Left ventricle myocardium inferior (tissue), 1 donor: ENCODE measurements around the gene NTM. TPM values are rescaled to one million over a fixed set of nuclear protein-coding genes. Genes with fewer than 3 reads are reported as not detected.

Experiments used
- DNase-seq: peaks from one replicate; pipeline ENCODE4 v3.0.0-alpha.2; 2020
- H3K27ac ChIP-seq: fragments of 200-600 bp; replicated peaks from 2 replicates; pipeline ENCODE4 v1.8.0; 2021
- H3K27me3 ChIP-seq: fragments of 200-600 bp; 2 replicates; pipeline ENCODE4 v1.8.0; 2021; ENCODE audit warnings: low read depth
- H3K36me3 ChIP-seq: fragments of 200-600 bp; 2 replicates; pipeline ENCODE4 v1.8.0; 2021
- H3K4me1 ChIP-seq: fragments of 200-600 bp; 2 replicates; pipeline ENCODE4 v1.8.0; 2021
- H3K4me3 ChIP-seq: fragments of 200-600 bp; 2 replicates; pipeline ENCODE4 v1.8.0; 2021; ENCODE audit warnings: mild to moderate bottlenecking, moderate library complexity
- H3K9me3 ChIP-seq: fragments of 200-600 bp; replicated peaks from 2 replicates; pipeline ENCODE4 v1.8.0; 2021
- intact Hi-C: fragments of 100-400 bp; cut with micrococcal nuclease; formaldehyde crosslinking; loops from one replicate; pipeline ENCODE4 v1.11.0; 2022
- total RNA-seq: library from RNA; stranded (reverse); fragmentation: NEBNext Ultra II Directional; extraction: Animal tissue kit (Norgen Biotek cat#: 25700); gene quantifications from one replicate; pipeline ENCODE4 v1.2.1, GENCODE V29; 2021
- TF ChIP-seq, protein P1 (sequence below): fragments of 200-600 bp; IDR thresholded peaks from 2 replicates; pipeline ENCODE4 v1.8.0; 2021; ENCODE audit warnings: antibody characterized with exemption, mild to moderate bottlenecking, borderline replicate concordance
- donor health status: DM: no; HTN: yes; CAD: no; lungs with severe emphysema.

NTM gene
- total RNA-seq, 1 donor from 2014 or later: 1.0 TPM

- Histone ChIP-seq H3K4me3 (no peak overlapping the region), H3K9me3 (no peaks in the 10 kb centered on the region), H3K36me3 (no peaks in the 10 kb centered on the region), H3K27me3 (peaks cover 45% of the 10 kb centered on the region), H3K4me1 (no peaks in the 10 kb centered on the region), H3K27ac (no peak overlapping the region)
- intact Hi-C loops: no loop called here
- DNase-seq: no peak
- TF ChIP-seq, protein P1, sequence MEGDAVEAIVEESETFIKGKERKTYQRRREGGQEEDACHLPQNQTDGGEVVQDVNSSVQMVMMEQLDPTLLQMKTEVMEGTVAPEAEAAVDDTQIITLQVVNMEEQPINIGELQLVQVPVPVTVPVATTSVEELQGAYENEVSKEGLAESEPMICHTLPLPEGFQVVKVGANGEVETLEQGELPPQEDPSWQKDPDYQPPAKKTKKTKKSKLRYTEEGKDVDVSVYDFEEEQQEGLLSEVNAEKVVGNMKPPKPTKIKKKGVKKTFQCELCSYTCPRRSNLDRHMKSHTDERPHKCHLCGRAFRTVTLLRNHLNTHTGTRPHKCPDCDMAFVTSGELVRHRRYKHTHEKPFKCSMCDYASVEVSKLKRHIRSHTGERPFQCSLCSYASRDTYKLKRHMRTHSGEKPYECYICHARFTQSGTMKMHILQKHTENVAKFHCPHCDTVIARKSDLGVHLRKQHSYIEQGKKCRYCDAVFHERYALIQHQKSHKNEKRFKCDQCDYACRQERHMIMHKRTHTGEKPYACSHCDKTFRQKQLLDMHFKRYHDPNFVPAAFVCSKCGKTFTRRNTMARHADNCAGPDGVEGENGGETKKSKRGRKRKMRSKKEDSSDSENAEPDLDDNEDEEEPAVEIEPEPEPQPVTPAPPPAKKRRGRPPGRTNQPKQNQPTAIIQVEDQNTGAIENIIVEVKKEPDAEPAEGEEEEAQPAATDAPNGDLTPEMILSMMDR: no peak
Observed at GRCh38 chr11:132137289-132137980, 767.0 kb downstream of the NTM start.

DNA sequence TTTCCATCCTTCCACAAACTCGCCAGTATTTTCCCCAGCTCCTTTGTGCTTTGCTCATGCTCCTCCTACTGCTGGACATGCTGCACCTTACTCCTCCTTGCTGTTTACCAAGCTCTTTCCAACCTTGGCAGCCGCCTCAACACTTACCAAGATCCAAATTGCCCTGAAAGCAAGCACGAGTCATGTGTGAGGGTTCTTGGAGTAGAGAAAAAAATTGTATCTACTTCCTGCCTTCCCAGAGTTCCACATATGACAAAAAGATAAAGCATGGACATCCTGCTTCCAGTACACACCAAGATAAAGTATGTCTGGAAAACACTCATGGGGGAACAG lies 767.5 kb downstream of the NTM start:
- H3K27ac ChIP-seq: no peak overlapping the region
- H3K4me1 ChIP-seq: no peaks in the 10 kb centered on the region
- no peaks in the 10 kb centered on the region for H3K9me3 ChIP-seq
- H3K4me3 ChIP-seq: no peak overlapping the region
- peaks cover 46% of the 10 kb centered on the region for H3K27me3 ChIP-seq
- TF ChIP-seq, protein P1: no peak
- intact Hi-C loops: no loop called here
- H3K36me3 ChIP-seq: no peaks in the 10 kb centered on the region
- DNase-seq: no peak

GRCh38 chr11:132139181-132139580 lies 768.8 kb downstream of the NTM start:
- Histone ChIP-seq H3K4me1 (no peaks in the 10 kb centered on the region), H3K4me3 (no peak overlapping the region), H3K9me3 (no peaks in the 10 kb centered on the region), H3K27me3 (peaks cover 42% of the 10 kb centered on the region), H3K27ac (no peak overlapping the region), H3K36me3 (no peaks in the 10 kb centered on the region)
- DNase-seq: no peak
- TF ChIP-seq, protein P1: no peak
- intact Hi-C loops: no loop called here

GRCh38 chr11:132140056-132140455 lies 769.6 kb downstream of the NTM start:
- H3K36me3 ChIP-seq: no peaks in the 10 kb centered on the region
- H3K27me3 ChIP-seq: peaks cover 37% of the 10 kb centered on the region
- H3K4me3 ChIP-seq: no peak overlapping the region
- no peaks in the 10 kb centered on the region for H3K4me1 ChIP-seq
- no peak overlapping the region for H3K27ac ChIP-seq
- TF ChIP-seq, protein P1: no peak
- intact Hi-C loops: no loop called here
- no peak for DNase-seq
- no peaks in the 10 kb centered on the region for H3K9me3 ChIP-seq

- intact Hi-C loops: no loop called here
- H3K27ac ChIP-seq: no peak overlapping the region
- H3K9me3 ChIP-seq: no peaks in the 10 kb centered on the region
- no peak overlapping the region for H3K4me3 ChIP-seq
- TF ChIP-seq, protein P1: no peak
- no peaks in the 10 kb centered on the region for H3K4me1 ChIP-seq
- no peak for DNase-seq
- no peaks in the 10 kb centered on the region for H3K36me3 ChIP-seq
- peaks cover 23% of the 10 kb centered on the region for H3K27me3 ChIP-seq
Observed at GRCh38 chr11:132142121-132142520, 771.7 kb downstream of the NTM start.
